Endothelial cell of umbilical vein (primary cell): ENCODE measurements around the gene EFNA5. TPM values are rescaled to one million over a fixed set of nuclear protein-coding genes. Genes with fewer than 3 reads are reported as not detected.

Experiments used
- BruUV-seq: library from RNA; stranded (reverse); fragments of 400-500 nt; replicated peaks from 2 replicates; lab custom pipeline; 2021; lab: Mats Ljungman, UMichigan
- CTCF ChIA-PET: fragments of 300-600, 350-600 bp; sonication (Branson Sonifier 250); formaldehyde crosslinking; loops from one replicate; lab custom pipeline; 2021; ENCODE audit warnings: antibody characterized with exemption, inconsistent platforms; lab: Charles Lee
- POLR2A ChIA-PET: fragments of 300-600, 350-600 bp; sonication (Branson Sonifier 250); formaldehyde crosslinking; loops from one replicate; lab custom pipeline; 2021; ENCODE audit warnings: antibody characterized with exemption, inconsistent platforms; lab: Charles Lee
- DNase-seq: peaks from one replicate; pipeline ENCODE4 v3.0.0-alpha.2; 2011; ENCODE audit warnings: low read depth, low spot score
- FAIRE-seq: peaks from 2 replicates; lab custom pipeline; 2011; peaks lifted over from hg19 to GRCh38; lab: Jason Lieb, UNC
- H2AFZ ChIP-seq: 2 replicates; pipeline ENCODE4 v1.6.0; 2012; ENCODE audit warnings: low read depth, low read length, control low read depth, inconsistent platforms
- H3K27ac ChIP-seq: 2 replicates; pipeline ENCODE4 v1.5.1; 2011; ENCODE audit warnings: low read depth, mild to moderate bottlenecking, control low read depth, low read length, moderate library complexity; ENCODE audit not compliant: insufficient read depth
- H3K27me3 ChIP-seq, 2 experiments: 2 replicates each; pipeline versions ENCODE4 v1.6.0 to v1.6.1; 2011; ENCODE audit warnings: low read length in 2 of 2, mixed read lengths in 1 of 2; ENCODE audit not compliant: control insufficient read depth in 2 of 2, insufficient read depth in 2 of 2
- H3K36me3 ChIP-seq, 2 experiments: 2 replicates in 1 of 2; 3 replicates in 1 of 2; pipeline ENCODE4 v1.5.1; 2011; ENCODE audit warnings: low read length in 2 of 2, mild to moderate bottlenecking in 1 of 2, moderate library complexity in 1 of 2; ENCODE audit not compliant: control insufficient read depth in 2 of 2, insufficient read depth in 2 of 2; ENCODE audit errors: extremely low read depth in 1 of 2
- H3K4me1 ChIP-seq: 3 replicates; pipeline ENCODE4 v1.5.1; 2011; ENCODE audit warnings: mild to moderate bottlenecking, low read length; ENCODE audit not compliant: control insufficient read depth, insufficient read depth; ENCODE audit errors: extremely low read depth
- H3K4me2 ChIP-seq: 2 replicates; pipeline ENCODE4 v1.6.1; 2011; ENCODE audit warnings: low read length, control low read depth, mixed read lengths; ENCODE audit not compliant: insufficient read depth
- H3K4me3 ChIP-seq, 3 experiments: fragments of 200-600 bp in 1 of 3; sonication (generic), shearing (Covaris generic) in 1 of 3; replicated peaks in 1 of 3; 2 replicates each; pipeline ENCODE4 v1.5.1; 2011 to 2016; ENCODE audit warnings: control low read depth in 3 of 3, low read length in 3 of 3, mild to moderate bottlenecking in 2 of 3, inconsistent platforms in 1 of 3, low read depth in 1 of 3, moderate library complexity in 1 of 3; ENCODE audit not compliant: insufficient read depth in 1 of 3
- H3K79me2 ChIP-seq: 2 replicates; pipeline ENCODE4 v1.6.0; 2012; ENCODE audit warnings: low read length, inconsistent platforms; ENCODE audit not compliant: control insufficient read depth, insufficient read depth
- H3K9ac ChIP-seq: replicated peaks from 2 replicates; pipeline ENCODE3; 2011; ENCODE audit warnings: low read length, control low read depth; ENCODE audit not compliant: insufficient read depth; ENCODE audit errors: extremely low read depth
- H3K9me1 ChIP-seq: replicated peaks from 3 replicates; pipeline ENCODE4 v1.6.0; 2011; ENCODE audit warnings: mild to moderate bottlenecking, low read length; ENCODE audit not compliant: control insufficient read depth, insufficient read depth; ENCODE audit errors: extremely low read depth
- H3K9me3 ChIP-seq: replicated peaks from 2 replicates; pipeline ENCODE4 v1.5.1; 2012; ENCODE audit warnings: low read length, inconsistent platforms; ENCODE audit not compliant: control insufficient read depth, insufficient read depth
- H4K20me1 ChIP-seq: replicated peaks from 2 replicates; pipeline ENCODE3; 2011; ENCODE audit warnings: mild to moderate bottlenecking, low read length; ENCODE audit not compliant: control insufficient read depth, insufficient read depth; ENCODE audit errors: extremely low read depth
- CTCF ChIP-seq, 2 donors: IDR thresholded peaks; 1 replicate in 1 of 2; 2 replicates in 1 of 2; pipeline ENCODE4 v1.5.1; 2011; ENCODE audit warnings: low read length in 2 of 2, mild to moderate bottlenecking in 2 of 2, moderate library complexity in 2 of 2, control low read depth in 1 of 2, inconsistent platforms in 1 of 2, low read depth in 1 of 2; ENCODE audit not compliant: insufficient read depth in 1 of 2; ENCODE audit errors: extremely low read depth in 1 of 2
- EZH2 ChIP-seq: IDR thresholded peaks from 2 replicates; pipeline ENCODE4 v1.6.1; 2012; ENCODE audit warnings: borderline replicate concordance, low read depth, mild to moderate bottlenecking, moderate library complexity, low read length, inconsistent platforms; ENCODE audit not compliant: severe bottlenecking
- FOS ChIP-seq: IDR thresholded peaks from 2 replicates; pipeline ENCODE4 v1.6.1; 2011; ENCODE audit warnings: mild to moderate bottlenecking, low read length, moderate library complexity, borderline replicate concordance; ENCODE audit not compliant: insufficient read depth
- GATA2 ChIP-seq: IDR thresholded peaks from 2 replicates; pipeline ENCODE4 v1.7.0; 2011; ENCODE audit warnings: low read depth, mild to moderate bottlenecking, moderate library complexity, mixed read lengths, low read length; ENCODE audit not compliant: insufficient read length, insufficient read depth
- JUN ChIP-seq: IDR thresholded peaks from 2 replicates; pipeline ENCODE4 v1.6.1; 2011; ENCODE audit warnings: borderline replicate concordance, low read depth; ENCODE audit not compliant: insufficient read length, insufficient read depth
- MAX ChIP-seq: IDR thresholded peaks from 2 replicates; pipeline ENCODE4 v1.6.1; 2011; ENCODE audit not compliant: insufficient read depth, insufficient read length
- MYC ChIP-seq: IDR thresholded peaks from one replicate; pipeline ENCODE4 v1.6.1; 2011; ENCODE audit warnings: mild to moderate bottlenecking, low read depth, low read length
- POLR2A ChIP-seq: IDR thresholded peaks from 2 replicates; pipeline ENCODE4 v1.6.1; 2012; ENCODE audit warnings: low read depth, mild to moderate bottlenecking, control low read depth, low read length
- POLR2AphosphoS5 ChIP-seq: IDR thresholded peaks from 2 replicates; pipeline ENCODE4 v1.6.1; 2012; ENCODE audit warnings: low read depth, mild to moderate bottlenecking, control low read depth, low read length, moderate library complexity; ENCODE audit not compliant: insufficient read depth
- dilution Hi-C: fragments of 300-500 bp; cut with MboI; formaldehyde crosslinking; loops from one replicate; pipeline ENCODE4 v1.15.0; 2019; ENCODE audit warnings: low sequenced_read_pairs; ENCODE audit not compliant: extremely low pct_ligation_motif_present
- intact Hi-C: fragments of 100-400 bp; cut with micrococcal nuclease; formaldehyde crosslinking; loops from one replicate; pipeline ENCODE4 v1.10.0; 2022
- polyA plus RNA-seq, 4 experiments: library from polyadenylated mRNA; depleted of rRNA in 3 of 4; stranded (reverse) in 3 of 4; unstranded in 1 of 4; fragments of >200 nt; gene quantifications; 2 replicates each; pipeline versions ENCODE4 v1.2.1 to v1.2.3, GENCODE V29; 2011 to 2012; ENCODE audit warnings: missing spikeins in 1 of 4
- total RNA-seq: library from RNA; stranded (reverse); gene quantifications from 2 replicates; pipeline ENCODE4 v1.2.3, GENCODE V29; 2021

The EFNA5 gene
- total and polyA plus RNA-seq, 2 donors (not counting 3 experiments of a cell fraction or from before 2014, with no cell fraction given) = 13.6 to 22.1 TPM

GRCh38 chr5:107532916-107533315 is 137.8 kb downstream of the EFNA5 start:
- no TSS peak for BruUV-seq
- intact Hi-C loops (no loop called here), dilution Hi-C loops (no loop called here)
- FAIRE-seq = no peak
- H3K4me2 ChIP-seq = no peak overlapping the region
- H2AFZ ChIP-seq = no peak overlapping the region
- H3K9me3 ChIP-seq = no peaks in the 10 kb centered on the region
- H3K9ac ChIP-seq = no peak overlapping the region
- ChIA-PET CTCF (no interaction called here), POLR2A (no interaction called here)
- no peak for DNase-seq
- TF ChIP-seq POLR2A = no peak
- TF ChIP-seq EZH2 = no peak
- TF ChIP-seq GATA2 = no peak
- TF ChIP-seq POLR2AphosphoS5 = no peak
- TF ChIP-seq MAX = no peak
- no peak for TF ChIP-seq JUN
- TF ChIP-seq CTCF (IDR thresholded peaks at IDR 0.05; ENCODE audit: extremely low read depth in 1 of 2, insufficient read depth in 1 of 2, low read depth in 1 of 2, low read length in 2 of 2) = no peak
- TF ChIP-seq FOS = no peak
- no peak for TF ChIP-seq MYC
- H3K36me3 ChIP-seq = no peaks in the 10 kb centered on the region
- H3K27ac ChIP-seq = no peak overlapping the region
- H3K9me1 ChIP-seq = no peaks in the 10 kb centered on the region
- no peaks in the 10 kb centered on the region for H4K20me1 ChIP-seq
- H3K4me1 ChIP-seq = no peaks in the 10 kb centered on the region
- no peaks in the 10 kb centered on the region for H3K79me2 ChIP-seq
- no peaks in the 10 kb centered on the region for H3K27me3 ChIP-seq
- H3K4me3 ChIP-seq = no peak overlapping the region
